ENCODE measurements around the gene TMED10. TPM values are rescaled to one million over a fixed set of nuclear protein-coding genes. Genes with fewer than 3 reads are reported as not detected.
A peak's percentile ranks its signal among the peaks of the same experiment; 100 is the strongest.

Gene TMED10
- total RNA-seq, 1 experiment from 2014 or later, result 255 TPM

DNA sequence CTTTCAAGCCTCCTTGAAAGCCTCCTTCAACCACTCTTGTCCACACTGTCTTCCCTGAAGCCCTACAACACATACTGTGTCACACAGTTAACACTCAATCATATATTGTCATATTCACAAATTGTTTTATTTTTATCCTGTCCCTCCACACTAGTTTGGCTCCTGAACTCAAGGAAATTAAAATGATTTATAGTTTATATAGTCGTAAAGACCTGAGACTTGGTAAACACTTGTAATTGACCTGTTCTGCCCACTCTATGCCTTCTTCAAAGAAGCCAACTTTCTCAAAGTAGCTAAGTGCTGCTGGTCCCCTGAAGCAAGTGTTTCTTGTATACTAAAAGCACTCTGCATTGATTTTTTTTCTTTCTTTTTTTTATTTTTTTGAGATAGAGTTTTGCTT, 33.9 kb downstream of the TMED10 start:
- no peak for DNase-seq
- H3K27me3 Mint-ChIP-seq (ENCODE audit: insufficient read depth, unreplicated experiment), result no peaks in the 10 kb centered on the region
- Histone ChIP-seq H3K36me3 (ENCODE audit: control insufficient read depth, insufficient read depth, low read length) (peaks cover 2% of the 10 kb centered on the region; the same call in 1 of the 2 replicates), H3K27me3 (replicated peaks; ENCODE audit: control insufficient read depth, insufficient read depth, low read length) (no peaks in the 10 kb centered on the region), H3K9me3 (no peaks in the 10 kb centered on the region), H3K4me3 (ENCODE audit: low read depth, low read length) (no peak overlapping the region), H3K4me1 (0 out of 2 replicates have a peak, but pooled peaks cover 3% of the 10 kb centered on the region)
- peaks cover 7% of the 10 kb centered on the region for H3K4me1 Mint-ChIP-seq (ENCODE audit: low read depth, unreplicated experiment)
- H3K9me3 Mint-ChIP-seq (ENCODE audit: unreplicated experiment), result no peaks in the 10 kb centered on the region
- intact Hi-C loops (cut with micrococcal nuclease; ENCODE audit: unreplicated experiment), result no loop called here
- TF ChIP-seq, protein P1, sequence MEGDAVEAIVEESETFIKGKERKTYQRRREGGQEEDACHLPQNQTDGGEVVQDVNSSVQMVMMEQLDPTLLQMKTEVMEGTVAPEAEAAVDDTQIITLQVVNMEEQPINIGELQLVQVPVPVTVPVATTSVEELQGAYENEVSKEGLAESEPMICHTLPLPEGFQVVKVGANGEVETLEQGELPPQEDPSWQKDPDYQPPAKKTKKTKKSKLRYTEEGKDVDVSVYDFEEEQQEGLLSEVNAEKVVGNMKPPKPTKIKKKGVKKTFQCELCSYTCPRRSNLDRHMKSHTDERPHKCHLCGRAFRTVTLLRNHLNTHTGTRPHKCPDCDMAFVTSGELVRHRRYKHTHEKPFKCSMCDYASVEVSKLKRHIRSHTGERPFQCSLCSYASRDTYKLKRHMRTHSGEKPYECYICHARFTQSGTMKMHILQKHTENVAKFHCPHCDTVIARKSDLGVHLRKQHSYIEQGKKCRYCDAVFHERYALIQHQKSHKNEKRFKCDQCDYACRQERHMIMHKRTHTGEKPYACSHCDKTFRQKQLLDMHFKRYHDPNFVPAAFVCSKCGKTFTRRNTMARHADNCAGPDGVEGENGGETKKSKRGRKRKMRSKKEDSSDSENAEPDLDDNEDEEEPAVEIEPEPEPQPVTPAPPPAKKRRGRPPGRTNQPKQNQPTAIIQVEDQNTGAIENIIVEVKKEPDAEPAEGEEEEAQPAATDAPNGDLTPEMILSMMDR (IDR thresholded peaks at IDR 0.05; ENCODE audit: insufficient read depth in 1 of 2, low read depth in 1 of 2, low read length in 1 of 2, severe bottlenecking in 1 of 2, unreplicated experiment in 1 of 2), result no peak
- H3K27ac Mint-ChIP-seq (ENCODE audit: unreplicated experiment), result no peak overlapping the region
- H3K36me3 Mint-ChIP-seq (ENCODE audit: insufficient read depth, unreplicated experiment), result peaks cover 18% of the 10 kb centered on the region
- ChIA-PET CTCF (interaction anchor here (1.1 kb wide), 1 partner anchor 11 kb away, joined by 3 read pairs; no protein-coding TSS in a partner anchor), POLR2A (no interaction called here)
- H3K4me3 Mint-ChIP-seq (ENCODE audit: unreplicated experiment), result no peak overlapping the region
- no TSS peak for BruUV-seq (replicated peaks)

DNA sequence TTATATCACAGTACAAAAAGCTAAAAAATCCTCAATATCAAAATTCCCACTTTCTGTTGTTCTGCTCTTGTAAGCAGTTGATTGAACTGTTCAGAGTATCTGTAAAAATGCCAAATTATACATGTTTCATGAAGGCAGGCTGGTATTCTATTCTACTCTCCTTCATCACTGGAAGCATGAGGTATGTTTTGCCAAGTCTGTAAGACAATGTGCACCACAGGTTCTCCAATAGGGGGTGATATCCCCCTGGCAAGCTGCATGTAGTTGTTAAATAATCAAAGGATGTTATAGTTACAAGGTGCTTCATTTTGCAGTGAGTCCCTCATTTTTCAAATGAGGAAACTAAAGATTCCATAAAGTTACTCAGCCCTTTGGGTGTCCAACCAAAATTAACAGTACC, 34.4 kb downstream of the TMED10 start:
- ChIA-PET CTCF (interaction anchor here (1.1 kb wide), 1 partner anchor 11 kb away, joined by 3 read pairs; no protein-coding TSS in a partner anchor), POLR2A (interaction anchor here (0.6 kb wide), 1 partner anchor 400 kb away, joined by 3 read pairs; no protein-coding TSS in a partner anchor)

DNA sequence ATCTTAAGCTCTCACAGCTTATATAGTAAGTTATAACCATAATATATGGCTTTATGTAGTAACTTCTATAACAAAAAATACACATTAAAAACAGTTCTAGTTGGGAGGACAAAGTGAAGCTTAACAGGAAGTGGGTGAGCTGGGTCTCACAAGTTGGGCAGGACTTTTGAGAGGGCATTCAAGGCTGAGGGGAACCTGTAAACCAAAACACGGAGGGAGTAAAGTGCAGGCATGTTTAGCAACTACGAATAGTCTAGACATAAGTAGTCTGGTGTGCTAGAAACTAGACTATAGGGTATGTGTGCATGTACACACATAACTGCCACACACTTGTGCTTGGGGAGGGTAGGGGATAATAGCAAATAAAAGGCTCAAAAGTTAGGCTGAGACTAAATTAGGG, 35.4 kb downstream of the TMED10 start:
- BruUV-seq (replicated peaks), result no TSS peak
- peaks cover 7% of the 10 kb centered on the region for H3K4me1 Mint-ChIP-seq (ENCODE audit: low read depth, unreplicated experiment)
- no peaks in the 10 kb centered on the region for H3K9me3 ChIP-seq
- no peaks in the 10 kb centered on the region for H3K27me3 ChIP-seq (replicated peaks; ENCODE audit: control insufficient read depth, insufficient read depth, low read length)
- POLR2A ChIA-PET, result no interaction called here
- H3K36me3 ChIP-seq (ENCODE audit: control insufficient read depth, insufficient read depth, low read length), result peaks cover 2% of the 10 kb centered on the region; the same call in 1 of the 2 replicates
- no peak for DNase-seq
- TF ChIP-seq, protein P1 (IDR thresholded peaks at IDR 0.05; ENCODE audit: insufficient read depth in 1 of 2, low read depth in 1 of 2, low read length in 1 of 2, severe bottlenecking in 1 of 2, unreplicated experiment in 1 of 2), result no peak
- no peak overlapping the region for H3K4me3 Mint-ChIP-seq (ENCODE audit: unreplicated experiment)
- intact Hi-C loops (cut with micrococcal nuclease; ENCODE audit: unreplicated experiment), result no loop called here
- H3K27me3 Mint-ChIP-seq (ENCODE audit: insufficient read depth, unreplicated experiment), result no peaks in the 10 kb centered on the region
- no peak overlapping the region for H3K4me3 ChIP-seq (ENCODE audit: low read depth, low read length)
- peaks cover 11% of the 10 kb centered on the region for H3K36me3 Mint-ChIP-seq (ENCODE audit: insufficient read depth, unreplicated experiment)
- H3K27ac Mint-ChIP-seq (ENCODE audit: unreplicated experiment), result no peak overlapping the region
- no peaks in the 10 kb centered on the region for H3K9me3 Mint-ChIP-seq (ENCODE audit: unreplicated experiment)
- no peaks in the 10 kb centered on the region for H3K4me1 ChIP-seq
- CTCF ChIA-PET, result no interaction called here

More for the DNA sequence above, 34.4 kb downstream of the TMED10 start:
- intact Hi-C loops (cut with micrococcal nuclease; ENCODE audit: unreplicated experiment), result no loop called here
- H3K27ac Mint-ChIP-seq (ENCODE audit: unreplicated experiment), result no peak overlapping the region
- no peaks in the 10 kb centered on the region for H3K27me3 Mint-ChIP-seq (ENCODE audit: insufficient read depth, unreplicated experiment)
- Histone ChIP-seq H3K4me3 (ENCODE audit: low read depth, low read length) (no peak overlapping the region), H3K36me3 (ENCODE audit: control insufficient read depth, insufficient read depth, low read length) (peaks cover 2% of the 10 kb centered on the region; the same call in 1 of the 2 replicates), H3K4me1 (no peaks in the 10 kb centered on the region), H3K27me3 (replicated peaks; ENCODE audit: control insufficient read depth, insufficient read depth, low read length) (no peaks in the 10 kb centered on the region), H3K9me3 (no peaks in the 10 kb centered on the region)
- no TSS peak for BruUV-seq (replicated peaks)
- no peaks in the 10 kb centered on the region for H3K9me3 Mint-ChIP-seq (ENCODE audit: unreplicated experiment)
- H3K36me3 Mint-ChIP-seq (ENCODE audit: insufficient read depth, unreplicated experiment), result peaks cover 13% of the 10 kb centered on the region
- peak in 1 of 2 experiments; percentile 39 for DNase-seq
- TF ChIP-seq, protein P1 (IDR thresholded peaks at IDR 0.05; ENCODE audit: insufficient read depth in 1 of 2, low read depth in 1 of 2, low read length in 1 of 2, severe bottlenecking in 1 of 2, unreplicated experiment in 1 of 2), result peak in 1 of 2 experiments; percentile 14
- H3K4me1 Mint-ChIP-seq (ENCODE audit: low read depth, unreplicated experiment), result peaks cover 7% of the 10 kb centered on the region
- no peak overlapping the region for H3K4me3 Mint-ChIP-seq (ENCODE audit: unreplicated experiment)
